Activated CD8-positive, alpha-beta memory T cell treated with anti-CD3 and anti-CD28 coated beads, Interleukin-2, amount 50 U/mL, for 4 hours (primary cell): ENCODE data around the gene DIP2C.
A peak's percentile ranks its signal among the peaks of the same experiment; 100 is the strongest.
"Not testable (repeated sequence)": the region's sequence is repeated elsewhere in the genome, so short reads cannot be mapped to it uniquely, and the experiment has no call there.

Source experiments
- DNase-seq: peaks from one replicate; pipeline ENCODE4 v3.0.0-alpha.2; 2020

DIP2C gene

DNA sequence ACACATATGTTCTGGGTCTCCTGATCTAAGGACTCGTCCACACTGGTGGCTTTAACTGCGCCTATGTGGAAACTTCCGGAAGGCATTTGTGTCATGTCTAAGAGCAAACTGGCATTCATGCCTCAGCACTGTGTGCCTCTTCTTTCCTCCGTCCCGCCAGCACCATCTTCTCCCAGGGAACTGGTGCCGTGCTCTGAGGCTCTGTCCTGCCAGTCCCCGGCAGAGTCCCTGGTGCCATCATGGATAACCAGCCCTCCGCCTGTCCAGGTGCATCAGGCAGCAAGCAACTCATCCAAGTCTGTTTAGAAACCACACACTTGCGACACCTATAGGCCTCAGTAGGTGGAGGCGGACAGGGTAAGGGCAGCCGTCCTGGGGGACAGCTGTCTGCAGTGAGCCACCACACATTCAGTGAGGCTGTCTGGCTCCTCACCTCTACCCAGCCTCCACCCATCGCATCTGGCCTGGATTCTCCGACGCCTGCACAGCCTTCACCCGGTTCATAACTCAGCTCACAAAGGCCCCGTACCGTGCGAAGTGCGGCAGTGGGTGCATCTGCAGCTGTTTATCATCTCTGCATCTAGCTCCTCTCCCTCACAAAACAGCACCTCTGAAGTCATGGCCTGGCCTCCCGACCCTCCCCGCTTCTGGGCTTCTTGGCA lies 162.7 kb downstream of the DIP2C start:
- DNase-seq, result no peak

DNA sequence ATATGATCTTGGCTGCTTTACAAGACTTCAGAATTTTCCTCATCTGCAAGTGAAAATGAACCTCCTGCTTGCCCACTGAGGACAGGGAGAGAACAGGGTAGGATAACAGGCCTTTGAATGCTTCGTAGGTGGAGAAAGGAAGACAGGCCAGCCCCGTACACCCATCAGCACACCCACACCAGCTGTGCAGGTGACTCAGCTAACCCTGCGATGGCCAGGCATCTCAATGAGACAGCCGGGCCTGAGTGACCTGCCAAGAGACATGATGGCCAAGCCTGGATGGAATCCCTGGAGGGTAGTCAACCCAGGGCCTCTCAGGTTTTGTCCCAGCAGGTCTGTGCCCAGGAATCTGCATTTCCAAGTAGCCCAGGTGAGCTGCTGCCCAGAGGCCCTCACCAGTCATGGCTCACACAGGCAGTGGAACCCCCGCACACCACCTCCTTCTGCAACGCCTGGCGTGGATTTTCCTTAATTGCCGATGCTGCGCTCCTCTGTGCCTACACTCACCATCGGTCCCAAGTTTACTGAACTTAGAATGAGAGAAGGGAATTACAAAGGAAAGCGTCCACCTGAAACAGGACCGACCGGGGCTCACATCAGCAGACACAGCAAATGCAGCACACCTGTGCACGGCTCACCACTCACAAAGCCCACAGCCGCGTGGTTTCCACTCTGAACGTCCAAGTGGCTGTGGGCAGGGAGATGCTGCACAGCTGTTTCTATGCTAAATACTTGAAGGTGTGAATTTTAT lies 163.7 kb downstream of the DIP2C start:
- DNase-seq, result no peak

DNA sequence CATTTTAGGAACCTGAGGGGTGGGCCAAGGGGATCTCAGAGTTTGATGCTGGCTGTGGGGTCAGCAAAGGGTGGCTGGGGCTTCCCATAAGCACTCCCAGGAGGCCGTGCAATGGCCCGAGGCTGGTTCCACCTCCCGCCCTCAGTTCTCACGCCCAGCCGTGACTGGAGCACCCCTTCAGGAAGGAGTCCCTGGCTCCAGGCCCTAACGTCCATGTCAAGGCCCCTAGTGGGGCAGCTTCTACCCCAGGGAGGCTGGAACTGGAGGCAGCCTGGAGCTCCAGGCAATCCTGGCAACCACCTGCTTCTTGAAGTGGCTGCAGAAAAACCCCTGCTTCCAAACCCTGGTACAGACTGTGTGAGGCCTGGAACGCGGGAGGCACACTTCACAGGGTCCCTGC lies 165.5 kb downstream of the DIP2C start:
- DNase-seq, result no peak

GRCh38 chr10:522350-522749 lies 167.1 kb downstream of the DIP2C start:
- no peak for DNase-seq

GRCh38 chr10:521261-522250 lies 167.9 kb downstream of the DIP2C start:
- DNase-seq, result no peak

DNA sequence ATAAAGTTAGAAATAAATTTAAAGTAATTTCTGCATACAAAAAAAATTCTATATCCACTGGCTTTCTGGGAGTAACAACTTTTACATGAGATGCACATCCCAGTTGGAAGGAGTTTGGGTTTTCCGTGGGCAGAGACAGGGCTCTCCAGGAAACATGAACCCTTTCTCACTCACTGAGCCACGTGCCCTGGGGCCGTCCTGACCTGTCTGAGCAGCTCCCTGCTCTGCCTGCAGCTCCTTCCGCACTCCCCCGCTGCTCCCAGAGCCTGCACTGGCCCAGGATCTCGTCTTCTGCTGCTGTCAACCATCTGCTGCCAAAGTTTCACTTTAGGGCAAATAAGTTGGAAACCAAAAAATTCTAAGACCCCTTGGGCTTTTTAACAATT lies 169.1 kb downstream of the DIP2C start:
- no peak for DNase-seq

DNA sequence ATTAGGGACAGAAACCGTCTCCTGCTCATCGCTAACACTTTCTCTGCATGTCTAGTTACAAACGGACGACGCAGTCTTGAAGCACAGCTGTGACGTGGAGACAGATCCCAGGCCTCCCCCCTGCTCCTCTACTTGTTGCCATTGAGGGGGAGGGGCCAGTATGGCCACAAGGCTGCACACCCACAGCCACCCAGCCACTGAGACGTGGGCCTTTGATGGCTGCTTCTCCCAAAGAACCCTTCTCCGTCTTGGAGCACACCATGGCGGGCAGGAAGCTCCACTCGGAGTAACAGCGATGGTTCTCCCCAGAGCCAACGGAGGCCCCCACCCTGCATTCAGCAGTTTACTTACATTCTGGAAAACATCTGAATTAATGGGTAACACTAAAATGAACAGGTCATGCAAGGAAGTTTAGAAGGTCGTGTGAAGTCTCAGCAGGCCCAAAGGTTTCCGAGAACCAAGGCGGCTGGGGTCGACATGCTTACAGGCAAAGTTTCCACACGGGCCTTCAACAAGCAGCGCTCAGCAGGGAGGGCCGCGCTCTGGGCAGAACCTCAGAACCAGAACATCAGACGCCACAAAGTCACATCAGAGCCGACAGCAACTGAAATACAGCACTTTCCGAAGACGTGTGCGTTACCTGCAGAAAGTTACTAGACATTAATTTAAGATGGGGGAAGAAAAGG lies 169.6 kb downstream of the DIP2C start:
- DNase-seq, result no peak

DNA sequence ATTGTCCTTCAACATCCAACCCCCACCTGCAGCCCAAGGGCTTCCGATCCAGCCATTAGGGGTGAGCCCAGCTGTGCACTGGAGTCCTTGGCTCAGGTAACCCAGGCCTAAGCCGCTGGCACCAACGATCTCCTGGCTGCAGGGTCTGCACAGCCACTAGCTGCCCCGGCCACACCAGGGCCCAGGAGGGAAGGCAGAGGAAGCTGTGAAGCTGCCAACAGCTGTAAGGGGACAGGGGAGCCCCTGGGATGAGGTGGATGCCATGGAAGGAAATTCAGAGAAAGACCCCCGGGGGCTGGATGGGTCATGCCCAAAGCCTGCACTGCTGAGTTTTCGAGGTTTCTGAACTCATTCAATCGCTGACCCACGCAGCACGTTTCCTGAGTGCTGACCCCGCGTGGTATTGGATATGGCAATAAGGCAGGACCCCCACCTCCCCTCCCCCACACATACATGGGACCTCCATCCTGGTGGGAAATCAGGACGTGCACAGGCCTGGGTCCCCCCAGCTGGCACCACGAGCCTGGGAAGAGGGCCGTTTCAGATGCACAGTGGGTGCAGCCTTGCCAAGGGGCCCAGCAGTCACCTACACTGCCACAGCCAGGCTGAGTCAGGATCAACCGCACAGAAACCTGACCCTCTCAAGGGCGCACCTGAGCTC lies 170.3 kb downstream of the DIP2C start:
- no peak for DNase-seq

GRCh38 chr10:517872-518475 lies 171.5 kb downstream of the DIP2C start:
- no peak for DNase-seq

- DNase-seq, result no peak
Observed at GRCh38 chr10:517241-517830, 172.1 kb downstream of the DIP2C start.

DNA sequence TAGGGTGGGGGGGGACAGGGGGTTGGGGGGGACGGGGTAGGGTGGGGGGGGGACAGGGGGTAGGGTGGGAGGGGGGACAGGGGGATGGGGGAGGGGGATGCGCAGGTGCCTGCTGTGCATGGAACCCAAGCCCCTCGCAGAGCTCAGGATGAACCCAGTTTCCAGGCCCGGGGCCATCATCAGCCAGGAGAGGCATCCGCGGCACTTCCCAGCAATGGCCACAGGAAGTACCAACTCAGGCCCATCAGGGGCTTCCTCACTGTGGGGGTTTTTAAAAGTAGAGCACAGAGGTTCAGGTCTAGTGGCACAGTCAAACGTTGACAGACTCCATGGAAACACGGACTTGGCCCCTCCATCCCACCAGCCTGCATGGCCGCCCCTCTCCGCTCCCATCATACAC lies 172.7 kb downstream of the DIP2C start:
- no peak for DNase-seq

DNA sequence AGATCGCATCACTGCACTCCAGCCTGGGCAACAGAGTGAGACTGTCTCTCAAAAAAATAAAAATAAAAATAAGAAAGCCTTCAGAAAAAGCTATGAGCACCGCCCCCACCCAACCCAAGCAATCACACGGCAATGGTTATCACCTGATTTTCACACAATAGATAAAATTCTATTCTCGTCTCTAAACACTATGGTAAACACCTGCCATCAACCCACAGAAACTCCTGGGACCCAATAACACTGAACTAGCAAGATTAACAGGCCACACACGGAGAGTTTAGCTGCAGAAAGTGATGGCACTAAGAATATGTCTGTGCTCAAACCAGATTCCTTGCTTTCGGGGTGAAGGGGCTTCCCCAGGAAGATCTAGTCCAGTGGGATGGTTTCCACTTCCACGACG lies 173.8 kb downstream of the DIP2C start:
- no peak for DNase-seq

DNA sequence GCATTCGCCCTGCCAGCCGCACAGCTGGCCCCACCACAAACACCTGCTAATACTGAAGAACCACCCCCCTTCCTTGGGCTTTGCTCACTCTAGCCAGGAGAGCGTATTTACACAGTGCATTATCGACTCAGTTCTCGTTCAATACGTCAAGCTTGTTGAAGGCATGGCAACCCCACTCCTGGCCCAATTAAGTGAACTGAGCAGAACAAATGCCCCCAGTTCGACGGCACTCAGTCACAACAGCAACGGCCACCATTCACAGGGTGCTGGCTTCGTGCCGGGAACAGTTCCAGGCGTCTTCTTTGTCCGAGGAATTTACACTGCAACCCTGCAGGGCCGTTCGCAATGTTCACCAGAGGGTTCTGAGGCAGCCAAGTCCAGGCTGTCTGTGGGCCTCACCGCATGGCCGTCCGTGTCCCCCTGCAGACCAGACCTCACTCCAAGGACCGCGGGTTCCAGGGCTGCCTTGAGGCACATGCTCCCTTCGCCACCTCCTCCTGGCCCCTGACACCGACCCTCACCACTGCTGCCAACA lies 175.3 kb downstream of the DIP2C start:
- DNase-seq, result no peak

- DNase-seq, result no peak
Observed at GRCh38 chr10:513393-513792, 176.1 kb downstream of the DIP2C start.

DNA sequence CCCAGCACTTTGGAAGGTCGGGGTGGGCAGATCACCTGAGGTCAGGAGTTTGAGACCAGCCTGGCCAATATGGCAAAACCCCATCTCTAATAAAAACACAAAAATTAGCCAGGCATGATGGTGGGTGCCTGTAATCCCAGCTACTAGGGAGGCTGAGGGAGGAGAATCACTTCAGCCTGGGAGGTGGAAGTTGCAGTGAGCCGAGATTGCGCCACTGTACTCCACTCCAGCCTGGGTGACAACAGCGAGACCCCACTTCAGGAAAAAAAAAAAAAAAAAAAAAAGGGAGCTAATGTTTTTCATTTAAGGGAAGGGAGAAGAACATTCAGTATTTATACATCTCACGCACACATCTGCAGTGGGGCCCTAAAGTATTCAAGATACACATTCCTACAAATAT lies 176.8 kb downstream of the DIP2C start:
- DNase-seq, result not testable (repeated sequence)

DNA sequence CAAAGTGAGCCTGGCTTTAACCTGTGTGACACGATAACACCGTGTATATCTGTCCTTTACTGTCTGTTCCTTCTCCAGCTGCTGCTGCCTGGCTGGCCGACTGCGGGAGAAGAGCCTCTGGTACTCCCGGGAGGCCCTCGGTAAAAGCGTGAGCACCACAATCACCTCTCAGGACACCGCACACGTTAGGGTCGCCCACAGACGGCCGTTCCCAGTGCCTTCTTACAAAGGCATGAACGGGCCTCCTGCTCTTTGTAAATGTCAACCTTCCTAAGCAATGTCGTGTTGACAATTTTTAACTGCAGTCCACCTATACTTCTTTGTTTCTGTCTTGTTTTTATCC lies 177.6 kb downstream of the DIP2C start:
- no peak for DNase-seq

- peak; percentile 80 for DNase-seq
Observed at GRCh38 chr10:511101-511848, 178.2 kb downstream of the DIP2C start.

- no peak for DNase-seq
Observed at GRCh38 chr10:510415-510881, 179.0 kb downstream of the DIP2C start.

- DNase-seq, result no peak
Observed at GRCh38 chr10:509361-510102, 179.9 kb downstream of the DIP2C start.

DNA sequence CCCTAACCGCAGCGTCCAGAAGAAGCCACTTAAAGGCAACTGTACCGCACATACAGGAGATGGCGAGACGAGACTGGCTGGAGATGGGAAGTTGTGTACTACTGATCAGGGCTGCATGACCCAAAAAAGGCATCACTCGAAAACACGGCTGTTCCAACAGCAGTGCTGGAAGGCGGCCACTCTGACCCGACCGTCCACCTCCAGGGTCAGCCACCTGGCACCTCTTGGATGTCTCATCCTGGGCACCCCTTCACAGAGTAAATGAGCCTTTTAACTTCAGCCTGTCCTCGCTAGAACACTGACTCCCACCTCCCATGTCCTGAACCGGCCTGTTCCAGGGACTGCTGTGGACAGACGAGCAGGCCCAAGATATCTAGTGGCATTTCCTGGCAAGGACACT lies 180.7 kb downstream of the DIP2C start:
- DNase-seq, result no peak
